Subcutaneous abdominal adipose tissue (tissue), 5 donors: ENCODE measurements around the gene ATG14.

Experiments
- H3K27ac ChIP-seq: one replicate; pipeline ENCODE4 v1.7.0; 2013; ENCODE audit warnings: low read depth, mild to moderate bottlenecking, inconsistent platforms, low read length, moderate library complexity
- H3K27me3 ChIP-seq, 5 donors: one replicate each; pipeline ENCODE4 v1.7.0; 2013; ENCODE audit warnings: low read length in 5 of 5, inconsistent platforms in 1 of 5; ENCODE audit not compliant: control insufficient read depth in 5 of 5, insufficient read depth in 4 of 5
- H3K36me3 ChIP-seq, 5 donors: one replicate each; pipeline ENCODE4 v1.7.0; 2013; ENCODE audit warnings: low read length in 5 of 5; ENCODE audit not compliant: control insufficient read depth in 5 of 5, insufficient read depth in 5 of 5
- H3K4me1 ChIP-seq, 5 donors: one replicate each; pipeline ENCODE4 v1.7.0; 2013; ENCODE audit warnings: low read length in 5 of 5, mild to moderate bottlenecking in 3 of 5, moderate library complexity in 1 of 5; ENCODE audit not compliant: control insufficient read depth in 5 of 5, insufficient read depth in 5 of 5
- H3K4me3 ChIP-seq, 5 donors: one replicate each; pipeline ENCODE4 v1.7.0; 2013; ENCODE audit warnings: low read length in 5 of 5, low read depth in 1 of 5
- H3K9ac ChIP-seq, 5 donors: one replicate each; pipeline ENCODE4 v1.7.0; 2013; ENCODE audit warnings: low read length in 5 of 5, mild to moderate bottlenecking in 4 of 5, moderate library complexity in 3 of 5
- H3K9me3 ChIP-seq, 5 donors: one replicate each; pipeline ENCODE4 v1.7.0; 2013; ENCODE audit warnings: low read length in 5 of 5; ENCODE audit not compliant: control insufficient read depth in 5 of 5
- donor health status: healthy.
- donor health status: healthy.
- donor health status: healthy.
- donor health status: healthy.
- donor health status: healthy.

ATG14 gene

DNA sequence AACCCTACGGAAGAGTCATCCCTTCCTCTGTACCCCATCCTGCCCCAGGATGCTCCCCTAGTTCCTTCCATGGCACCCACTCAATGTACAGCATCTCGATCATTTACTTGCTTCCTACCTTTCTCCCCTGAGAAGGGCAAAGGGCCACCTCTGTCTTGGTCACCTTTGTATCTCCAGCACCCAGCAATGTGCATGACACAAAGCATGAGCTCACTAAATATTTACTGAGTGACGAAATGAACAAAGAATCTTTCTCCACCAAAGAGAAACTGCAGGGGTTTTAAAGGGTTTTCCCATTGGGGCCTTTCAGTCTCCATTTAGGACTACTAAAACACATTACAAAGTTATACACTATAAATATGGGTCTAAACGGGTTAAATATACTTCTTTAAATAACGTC, 30.6 kb downstream of the ATG14 start:
- peaks cover 3 to 19% (median 8%) of the 10 kb centered on the region in 5 donors for H3K4me1 ChIP-seq
- H3K27me3 ChIP-seq = no peaks in the 10 kb centered on the region
- no peak overlapping the region for H3K27ac ChIP-seq
- peaks cover 21 to 68% (median 60%) of the 10 kb centered on the region in 5 donors for H3K36me3 ChIP-seq
- H3K4me3 ChIP-seq = no peak overlapping the region
- H3K9ac ChIP-seq = no peak overlapping the region
- no peaks in the 10 kb centered on the region for H3K9me3 ChIP-seq

DNA sequence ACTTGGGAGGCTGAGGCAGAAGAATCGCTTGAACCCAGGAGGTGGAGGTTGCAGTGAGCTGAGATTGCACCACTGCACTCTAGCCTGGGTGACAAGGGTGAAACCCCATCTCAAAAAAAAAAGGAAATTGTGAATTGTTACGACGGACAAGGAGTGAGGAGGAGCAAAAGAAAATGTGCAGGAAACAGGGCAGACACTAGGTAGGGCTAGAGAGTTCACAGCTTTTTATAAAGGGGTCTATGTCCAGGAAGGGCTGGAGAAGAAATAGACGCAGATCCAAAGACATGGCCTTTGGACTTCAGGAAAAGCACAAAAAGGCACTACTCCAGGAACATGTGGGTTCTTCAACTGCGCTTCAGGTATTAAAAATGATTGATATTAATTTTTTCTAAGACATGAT, 34.4 kb downstream of the ATG14 start:
- Histone ChIP-seq H3K36me3 (peaks cover 19 to 68% (median 61%) of the 10 kb centered on the region in 5 donors), H3K4me3 (no peak overlapping the region), H3K9ac (no peak overlapping the region), H3K27me3 (no peaks in the 10 kb centered on the region), H3K27ac (no peak overlapping the region), H3K9me3 (no peaks in the 10 kb centered on the region), H3K4me1 (no peaks in the 10 kb centered on the region)

DNA sequence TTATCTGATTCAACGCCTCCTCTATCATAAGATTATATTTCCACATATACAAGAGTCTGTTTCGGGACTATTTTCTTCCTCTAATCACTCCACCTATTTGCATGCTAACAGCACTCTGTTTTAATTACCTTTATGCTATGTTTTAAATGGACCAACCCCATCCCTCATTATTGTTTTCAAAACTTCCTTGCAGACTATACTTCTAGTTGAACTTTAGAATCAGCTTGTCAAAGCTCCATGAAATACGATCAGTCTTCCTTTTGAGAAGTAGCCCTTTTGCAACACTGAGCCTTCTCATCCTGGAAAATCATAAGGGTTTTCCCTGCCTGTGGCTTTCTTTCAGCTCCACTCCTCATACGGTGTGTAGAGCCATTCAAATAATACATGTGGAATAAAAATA, 36.9 kb downstream of the ATG14 start:
- Histone ChIP-seq H3K9ac (no peak overlapping the region), H3K27me3 (no peaks in the 10 kb centered on the region), H3K9me3 (no peaks in the 10 kb centered on the region), H3K36me3 (peaks cover 10 to 54% (median 47%) of the 10 kb centered on the region in 5 donors), H3K4me1 (no peaks in the 10 kb centered on the region), H3K27ac (no peak overlapping the region), H3K4me3 (no peak overlapping the region)

DNA sequence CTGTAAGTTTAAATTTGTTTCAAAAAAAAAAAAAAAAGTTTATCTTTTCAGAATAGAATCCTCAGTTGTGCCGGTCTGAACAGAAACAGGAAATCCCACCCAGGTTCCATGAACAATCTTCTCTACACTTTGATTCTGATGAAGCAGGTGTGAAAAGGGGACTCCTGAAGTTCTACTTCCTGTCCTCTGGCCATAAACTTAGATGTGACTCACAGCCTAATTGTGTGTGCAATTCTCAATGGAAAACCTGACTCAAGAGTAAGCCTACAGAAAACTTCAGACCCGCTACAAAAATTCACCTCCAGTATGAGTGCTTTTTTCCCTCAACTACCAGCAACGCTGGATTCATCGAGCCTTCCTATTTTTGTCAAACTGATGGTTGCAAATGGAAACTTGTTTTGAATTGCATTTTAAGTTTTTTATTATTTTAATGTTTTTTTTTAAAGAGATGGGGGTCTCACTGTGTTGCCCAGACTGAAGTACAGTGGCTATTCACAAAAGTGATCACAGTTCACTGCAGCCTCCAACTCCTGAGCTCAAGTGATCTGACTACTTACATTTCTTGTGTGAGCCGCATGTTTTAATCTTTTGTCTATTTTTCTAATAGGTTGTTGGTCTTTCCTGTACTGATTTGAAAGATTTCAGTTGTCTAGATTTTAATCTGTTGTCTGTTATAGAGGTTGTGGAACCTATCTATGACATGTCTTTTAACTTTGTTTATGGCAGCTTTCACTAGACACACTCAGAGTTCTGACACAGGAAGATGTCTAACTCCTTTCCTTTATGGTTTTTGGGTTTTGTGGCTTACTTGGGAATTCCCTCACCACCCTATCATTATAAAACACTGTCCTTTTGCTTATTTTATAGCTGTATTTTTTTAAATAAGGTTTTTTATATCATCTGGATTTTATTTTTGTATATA, 37.6 kb downstream of the ATG14 start:
- H3K4me3 ChIP-seq = no peak overlapping the region
- H3K36me3 ChIP-seq = peaks cover 12 to 56% (median 49%) of the 10 kb centered on the region in 5 donors
- no peaks in the 10 kb centered on the region for H3K27me3 ChIP-seq
- H3K27ac ChIP-seq = no peak overlapping the region
- no peak overlapping the region for H3K9ac ChIP-seq
- H3K4me1 ChIP-seq = no peaks in the 10 kb centered on the region
- H3K9me3 ChIP-seq = no peaks in the 10 kb centered on the region

DNA sequence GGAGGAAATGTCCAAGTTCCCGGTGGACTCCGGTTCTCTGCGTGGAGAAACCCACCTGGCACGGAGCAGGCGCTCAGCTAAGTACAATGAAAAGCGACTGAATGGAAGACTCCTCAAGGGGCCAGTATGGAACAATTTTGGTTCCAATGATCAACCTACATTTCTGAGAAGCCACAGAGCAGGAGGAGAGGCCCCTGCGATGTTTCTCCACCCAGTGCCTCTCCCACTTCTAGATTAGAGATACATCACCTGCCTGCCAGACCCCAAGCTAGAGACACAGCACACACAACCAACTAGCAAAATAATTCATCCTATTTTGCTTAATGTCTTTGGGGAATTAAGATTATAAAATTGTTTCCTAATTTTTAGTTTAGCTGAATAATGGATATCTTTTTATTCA, 38.8 kb downstream of the ATG14 start:
- H3K36me3 ChIP-seq = peaks cover 11 to 56% (median 51%) of the 10 kb centered on the region in 5 donors
- no peaks in the 10 kb centered on the region for H3K9me3 ChIP-seq
- H3K4me3 ChIP-seq = no peak overlapping the region
- H3K27ac ChIP-seq = no peak overlapping the region
- no peaks in the 10 kb centered on the region for H3K4me1 ChIP-seq
- no peaks in the 10 kb centered on the region for H3K27me3 ChIP-seq
- H3K9ac ChIP-seq = no peak overlapping the region

DNA sequence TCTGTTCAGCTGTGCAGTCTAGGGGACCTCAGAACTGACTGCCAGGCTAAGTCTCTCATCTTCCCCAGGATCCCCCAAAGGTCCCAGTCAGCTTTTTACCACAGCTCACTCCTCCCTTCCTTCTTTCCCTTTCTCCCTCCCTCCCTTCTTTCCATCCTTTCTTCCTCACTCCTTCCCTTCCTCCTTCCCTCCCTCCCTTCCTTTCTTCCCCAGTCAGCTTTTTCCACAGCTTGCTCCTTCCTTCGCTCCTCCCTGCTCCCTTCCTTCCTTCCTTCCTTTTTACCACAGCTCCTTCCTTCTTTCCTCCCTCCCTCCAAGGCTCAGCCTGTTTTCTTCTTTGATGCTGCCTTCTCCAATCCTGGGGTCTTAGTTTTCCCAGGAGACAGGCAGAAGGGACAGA, 39.2 kb downstream of the ATG14 start:
- Histone ChIP-seq H3K9ac (no peak overlapping the region), H3K9me3 (no peaks in the 10 kb centered on the region), H3K4me3 (no peak overlapping the region), H3K27ac (no peak overlapping the region), H3K27me3 (no peaks in the 10 kb centered on the region), H3K36me3 (peaks cover 11 to 57% (median 47%) of the 10 kb centered on the region in 5 donors), H3K4me1 (no peaks in the 10 kb centered on the region)

DNA sequence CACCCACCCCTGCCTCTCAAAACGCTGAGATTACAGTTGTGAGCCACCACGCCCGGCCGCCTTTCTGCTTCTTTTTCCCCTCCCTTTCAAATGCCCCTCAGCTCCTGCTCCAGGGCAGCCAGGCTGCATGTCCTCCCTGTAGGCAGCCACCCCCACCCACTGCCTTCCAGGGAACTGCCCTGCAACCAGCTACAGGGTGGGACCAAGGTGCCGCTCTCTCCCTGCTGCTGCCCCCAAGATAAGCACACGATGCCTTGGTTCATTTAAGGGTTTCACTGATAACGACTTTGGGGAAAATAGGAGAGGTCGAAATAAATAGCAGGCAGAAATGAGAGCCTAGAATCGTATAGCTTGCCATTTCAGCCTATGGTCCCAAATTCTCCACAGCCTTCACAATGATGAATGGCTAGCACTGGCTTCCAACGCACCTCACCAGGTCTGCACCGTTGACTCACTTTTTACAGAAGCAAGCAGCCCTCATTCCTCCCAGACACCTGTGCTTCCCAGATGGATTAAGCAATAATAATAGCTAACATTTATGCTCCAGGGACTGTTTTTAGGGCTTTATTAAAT, 40.7 kb downstream of the ATG14 start:
- H3K27ac ChIP-seq = no peak overlapping the region
- no peak overlapping the region for H3K9ac ChIP-seq
- H3K4me3 ChIP-seq = no peak overlapping the region
- no peaks in the 10 kb centered on the region for H3K4me1 ChIP-seq
- no peaks in the 10 kb centered on the region for H3K9me3 ChIP-seq
- H3K36me3 ChIP-seq = peaks cover 8 to 45% (median 38%) of the 10 kb centered on the region in 5 donors
- no peaks in the 10 kb centered on the region for H3K27me3 ChIP-seq

DNA sequence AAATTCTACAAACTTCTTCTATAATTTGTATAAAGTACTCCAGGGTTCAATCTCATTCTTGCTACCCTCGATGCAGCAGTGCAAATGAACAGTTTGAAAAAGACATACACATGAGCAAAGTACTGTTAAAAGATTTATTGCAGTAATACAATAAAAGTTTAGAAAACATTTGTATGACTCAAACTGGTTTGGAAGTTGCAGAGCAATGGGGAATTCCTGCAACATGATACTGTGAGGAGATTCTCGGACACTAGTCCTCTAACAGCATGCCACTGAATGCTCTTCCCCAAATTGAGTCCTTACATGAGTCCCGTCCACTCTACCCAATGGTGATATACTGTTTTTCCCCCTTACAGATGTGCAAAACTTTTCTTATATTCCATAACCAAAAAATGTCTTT, 45.4 kb downstream of the ATG14 start:
- Histone ChIP-seq H3K27me3 (no peaks in the 10 kb centered on the region), H3K36me3 (peaks cover 6 to 40% (median 28%) of the 10 kb centered on the region in 5 donors), H3K9ac (no peak overlapping the region), H3K4me3 (no peak overlapping the region), H3K27ac (peak overlapping the region; percentile 26), H3K9me3 (no peaks in the 10 kb centered on the region), H3K4me1 (no peaks in the 10 kb centered on the region)

DNA sequence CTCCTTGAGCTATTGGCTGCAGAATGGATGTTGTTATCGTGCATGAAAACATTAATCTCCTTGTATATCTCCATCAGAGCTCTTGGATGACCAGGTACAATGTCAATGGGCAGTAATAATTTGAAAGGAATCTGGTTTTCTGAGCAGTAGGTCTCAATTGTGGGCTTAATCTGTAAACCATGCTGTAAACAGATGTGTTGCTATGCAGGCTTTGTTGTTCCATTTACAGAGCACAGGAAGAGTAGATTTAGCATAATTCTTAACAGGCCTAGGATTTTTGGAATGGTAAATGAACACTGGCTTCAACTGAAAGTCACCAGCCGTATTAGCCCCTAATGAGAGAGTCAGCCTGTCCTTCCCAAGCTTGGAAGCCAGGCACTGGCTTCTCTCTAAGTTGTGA, 50.4 kb downstream of the ATG14 start:
- Histone ChIP-seq H3K27me3 (no peaks in the 10 kb centered on the region), H3K4me1 (no peaks in the 10 kb centered on the region), H3K27ac (no peak overlapping the region), H3K4me3 (no peak overlapping the region), H3K36me3 (peaks cover 0 to 9% (median 8%) of the 10 kb centered on the region in 5 donors), H3K9ac (no peak overlapping the region), H3K9me3 (no peaks in the 10 kb centered on the region)

DNA sequence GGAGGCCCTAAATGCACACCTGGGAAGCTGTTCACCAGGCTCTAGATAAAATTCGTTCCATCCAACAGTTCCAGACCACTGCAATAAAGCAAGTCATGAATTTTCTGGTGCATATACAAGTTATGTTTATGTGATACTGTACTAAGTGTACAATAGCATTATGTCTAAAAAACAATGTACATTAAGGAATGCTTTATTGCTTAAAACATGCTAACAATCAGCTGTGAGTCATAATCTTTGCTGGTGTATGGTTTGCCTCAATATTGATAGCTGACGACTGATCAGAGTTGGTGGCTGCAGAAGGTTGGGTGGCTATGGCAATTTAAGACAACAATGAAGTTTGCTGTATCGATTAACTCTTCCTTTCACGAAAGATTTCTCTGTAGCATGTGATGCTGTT, 52.3 kb downstream of the ATG14 start:
- Histone ChIP-seq H3K9ac (no peak overlapping the region), H3K4me3 (no peak overlapping the region), H3K9me3 (no peaks in the 10 kb centered on the region), H3K27me3 (no peaks in the 10 kb centered on the region), H3K27ac (no peak overlapping the region), H3K36me3 (peaks cover 0 to 13% (median 9%) of the 10 kb centered on the region in 5 donors), H3K4me1 (no peaks in the 10 kb centered on the region)
